Activated T-cell treated with anti-CD3 and anti-CD28 coated beads for 1 hour (primary cell): ENCODE data around the gene DHDH.

ENCODE experiments used
- DNase-seq: peaks from one replicate; pipeline ENCODE4 v3.0.0-alpha.2; 2020; ENCODE audit warnings: low read depth

The DHDH gene

DNA sequence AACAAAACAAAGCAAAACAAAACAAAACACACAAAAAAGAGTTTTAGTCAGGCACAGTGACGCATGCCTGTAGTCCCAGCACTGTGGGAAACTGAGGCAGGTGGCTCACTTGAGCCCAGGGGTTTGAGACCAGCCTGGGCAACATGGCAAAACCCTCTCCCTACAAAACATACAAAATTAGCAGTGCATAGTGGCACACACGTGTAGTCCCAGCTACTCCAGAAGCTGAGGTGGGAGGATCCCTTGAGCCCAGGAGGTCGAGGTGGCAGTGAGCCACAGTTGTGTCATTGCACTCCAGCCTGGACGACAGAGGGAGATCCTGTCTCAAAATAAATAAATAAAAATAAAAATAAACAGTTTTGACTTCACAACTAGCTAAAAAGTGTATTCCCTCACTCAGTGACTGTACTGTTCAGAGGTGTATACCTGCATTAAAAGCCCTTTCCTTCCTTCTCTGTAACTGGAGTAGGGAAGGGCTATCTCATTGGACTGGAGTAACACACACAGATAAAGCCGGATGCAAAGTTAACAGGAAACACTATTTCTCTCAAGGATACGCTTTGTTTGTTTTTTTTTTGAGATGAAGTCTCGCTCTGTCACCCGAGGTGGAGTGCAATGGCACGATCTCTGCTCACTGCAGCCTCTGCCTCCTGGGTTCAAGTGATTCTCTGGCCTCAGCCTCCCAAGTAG is 17.5 kb downstream of the DHDH start:
- no peak for DNase-seq

- no peak for DNase-seq
These were observed 19.6 kb downstream of the DHDH start for GRCh38 chr19:48953141-48953540.

- DNase-seq: no peak
These were observed 20.6 kb downstream of the DHDH start for GRCh38 chr19:48953990-48954594.

DNA sequence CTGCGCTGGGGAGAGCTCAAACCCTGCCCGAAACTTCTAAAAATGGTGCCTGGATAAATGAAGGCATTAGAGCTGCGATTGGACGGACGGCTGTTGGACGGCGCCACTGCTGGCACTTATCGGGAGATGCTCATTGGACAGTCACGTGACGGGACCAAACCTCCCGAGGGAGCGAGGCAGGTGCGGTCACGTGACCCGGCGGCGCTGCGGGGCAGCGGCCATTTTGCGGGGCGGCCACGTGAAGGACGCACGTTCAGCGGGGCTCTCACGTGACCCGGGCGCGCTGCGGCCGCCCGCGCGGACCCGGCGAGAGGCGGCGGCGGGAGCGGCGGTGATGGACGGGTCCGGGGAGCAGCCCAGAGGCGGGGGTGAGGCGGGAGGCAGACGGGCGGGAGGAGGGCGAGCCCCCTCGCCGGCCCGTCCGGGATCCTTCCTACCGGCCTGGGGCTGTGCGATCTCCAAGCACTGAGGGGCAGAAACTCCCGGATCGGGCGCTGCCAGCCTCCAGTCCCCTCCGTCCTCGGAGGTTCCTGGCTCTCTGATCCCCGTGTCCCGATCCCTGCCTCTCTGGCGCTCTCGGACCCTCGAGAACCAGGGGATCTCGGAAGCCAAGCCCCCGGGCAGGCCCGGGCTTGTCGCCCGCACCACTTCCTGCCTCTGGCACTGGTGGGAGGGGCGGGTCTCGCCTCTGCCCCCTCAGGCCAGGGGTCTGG is 21.3 kb downstream of the DHDH start, which contains the start of gene BAX:
TSS of gene BAX (plus strand) at position 281 of the 713 bp plus-strand sequence. CDS start at position 335, 54 bp downstream.
- DNase-seq: peak; percentile 76

GRCh38 chr19:48955308-48955958 is 21.9 kb downstream of the DHDH start:
- no peak for DNase-seq

GRCh38 chr19:48958006-48958405 is 24.5 kb downstream of the DHDH start:
- DNase-seq: no peak

GRCh38 chr19:48959341-48960239 is 26.1 kb downstream of the DHDH start:
- no peak for DNase-seq

- no peak for DNase-seq
These were observed 27.7 kb downstream of the DHDH start for GRCh38 chr19:48961051-48961649.

DNA sequence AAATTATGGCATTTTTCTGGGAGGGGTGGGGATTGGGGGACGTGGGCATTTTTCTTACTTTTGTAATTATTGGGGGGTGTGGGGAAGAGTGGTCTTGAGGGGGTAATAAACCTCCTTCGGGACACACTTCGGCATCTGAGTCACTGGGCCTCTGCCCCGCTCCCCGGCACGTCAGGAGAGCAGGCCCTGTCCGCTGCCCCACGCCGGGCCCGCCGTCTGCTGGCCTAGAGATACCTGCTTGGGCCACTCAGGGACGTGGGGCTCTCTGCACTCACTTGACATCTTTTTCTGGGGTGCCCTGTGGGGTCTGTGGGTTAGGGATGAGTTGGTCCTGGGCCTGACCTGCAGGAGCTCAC is 28.2 kb downstream of the DHDH start:
- DNase-seq: no peak

- DNase-seq: no peak
These were observed 28.7 kb downstream of the DHDH start for GRCh38 chr19:48962029-48962848.

DNA sequence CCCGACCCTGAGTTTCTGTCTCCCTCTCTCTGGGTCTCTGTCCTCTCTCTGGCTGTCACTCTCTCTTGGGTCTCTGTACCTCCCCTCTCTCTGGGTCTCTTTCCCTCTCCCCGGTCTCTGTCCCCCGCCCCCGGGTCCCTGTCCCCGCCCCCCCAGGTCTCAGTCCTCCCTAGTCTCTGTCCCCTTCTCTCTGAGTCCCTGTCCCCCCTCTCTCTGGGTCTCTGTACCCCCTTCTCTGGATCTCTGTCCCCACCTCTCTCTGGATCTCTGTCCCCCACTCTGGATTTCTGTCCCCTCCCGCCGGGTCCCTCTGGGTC is 29.3 kb downstream of the DHDH start:
- DNase-seq: no peak

DNA sequence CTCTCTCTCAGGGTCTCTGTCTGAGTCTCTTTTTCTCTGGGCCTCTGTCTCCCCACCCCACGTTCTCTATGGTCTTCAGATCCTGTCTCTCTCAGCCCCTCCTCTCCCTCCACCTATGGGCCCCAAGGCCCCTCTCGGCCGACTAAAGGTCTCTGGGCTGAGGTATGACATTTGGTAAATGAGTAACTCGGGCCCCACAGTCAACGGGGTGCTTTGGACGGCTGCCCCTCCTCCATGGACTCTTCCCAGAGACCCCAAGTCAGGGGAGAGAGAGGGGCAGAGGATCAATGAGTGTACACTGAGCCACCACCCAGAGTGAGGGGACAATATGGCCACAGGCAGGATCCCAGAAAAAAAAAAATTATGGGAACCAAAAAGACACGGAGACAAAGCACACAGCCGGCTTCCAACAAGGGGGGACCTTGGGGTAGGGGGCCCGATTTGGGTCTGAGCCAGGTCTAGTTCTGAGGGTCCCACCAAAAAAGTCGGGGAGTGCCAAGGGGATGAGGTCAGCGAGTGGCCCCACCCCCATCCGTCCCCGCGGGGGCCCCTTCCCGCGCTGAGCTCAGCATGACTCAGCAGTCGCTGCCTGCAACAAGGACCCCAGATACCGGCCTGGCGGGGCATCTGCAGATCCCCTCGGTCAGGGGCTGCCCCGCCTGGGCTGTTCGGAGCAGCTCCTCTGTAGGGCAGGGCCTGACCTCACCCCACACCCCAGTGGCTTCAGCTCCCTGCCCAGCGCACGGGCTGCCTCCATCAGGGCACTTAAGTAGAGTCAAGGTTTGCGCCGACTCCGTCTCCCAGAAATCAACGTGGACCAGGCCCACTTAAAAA is 30.1 kb downstream of the DHDH start:
- peak; percentile 37 for DNase-seq

DNA sequence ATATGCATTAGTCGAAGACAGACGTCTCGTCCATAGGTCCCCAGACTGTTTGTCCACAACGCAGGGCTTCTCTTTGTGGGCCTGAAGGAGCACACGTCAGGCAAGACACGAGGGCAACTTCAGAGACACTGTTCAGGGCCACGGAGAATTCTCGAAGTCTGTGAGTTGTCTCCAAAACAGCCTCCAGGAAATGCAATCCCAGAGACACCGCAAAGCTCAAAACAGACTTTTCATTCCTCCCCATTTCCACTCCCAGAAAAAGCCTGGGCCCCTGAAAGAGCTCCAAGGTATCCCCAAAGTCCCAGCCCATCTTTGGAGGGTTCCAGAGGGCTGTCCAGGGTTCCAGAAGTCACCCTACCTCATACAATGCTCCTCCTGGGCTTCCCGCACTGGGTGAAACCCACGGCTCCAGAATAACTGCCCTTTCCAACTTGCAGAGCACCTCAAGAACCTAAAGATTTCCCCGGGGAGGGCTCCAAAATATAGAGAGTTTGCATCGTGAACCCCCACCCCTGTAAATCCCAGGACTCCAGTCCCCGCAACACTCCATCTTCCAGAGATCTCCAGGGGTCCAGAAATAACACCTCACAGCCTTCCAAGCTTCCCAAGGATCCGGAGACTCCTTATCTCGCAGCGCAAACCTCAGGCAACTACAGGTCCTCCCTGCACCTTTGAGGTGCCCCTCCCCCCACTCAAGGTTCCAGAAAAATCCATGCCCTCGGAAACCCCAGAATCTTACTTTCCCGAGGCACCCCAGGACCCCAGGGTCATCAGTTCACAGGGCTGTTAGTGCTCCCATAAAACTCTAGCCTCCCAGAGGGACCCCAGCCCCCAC is 30.9 kb downstream of the DHDH start:
- no peak for DNase-seq

DNA sequence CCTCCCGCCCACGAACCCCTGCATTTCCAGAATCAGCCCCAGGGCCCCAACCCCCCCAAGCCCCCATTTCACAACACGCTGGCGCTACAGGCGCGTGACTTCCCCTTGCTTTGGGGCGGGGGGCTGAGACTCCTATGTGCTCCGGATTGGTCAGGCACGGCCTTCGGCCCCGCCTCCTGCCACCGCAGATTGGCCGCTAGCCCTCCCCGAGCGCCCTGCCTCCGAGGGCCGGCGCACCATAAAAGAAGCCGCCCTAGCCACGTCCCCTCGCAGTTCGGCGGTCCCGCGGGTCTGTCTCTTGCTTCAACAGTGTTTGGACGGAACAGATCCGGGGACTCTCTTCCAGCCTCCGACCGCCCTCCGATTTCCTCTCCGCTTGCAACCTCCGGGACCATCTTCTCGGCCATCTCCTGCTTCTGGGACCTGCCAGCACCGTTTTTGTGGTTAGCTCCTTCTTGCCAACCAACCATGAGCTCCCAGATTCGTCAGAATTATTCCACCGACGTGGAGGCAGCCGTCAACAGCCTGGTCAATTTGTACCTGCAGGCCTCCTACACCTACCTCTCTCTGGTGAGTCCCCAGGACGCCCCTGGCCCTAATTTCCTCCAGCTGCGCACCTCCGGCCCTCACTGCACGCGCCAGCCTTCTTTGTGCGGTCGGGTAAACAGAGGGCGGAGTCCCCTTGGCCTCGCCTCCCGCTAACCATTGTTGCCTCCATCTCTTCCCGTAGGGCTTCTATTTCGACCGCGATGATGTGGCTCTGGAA is 31.7 kb downstream of the DHDH start, which contains the start of gene FTL:
TSS of gene FTL (plus strand) at position 270 of the 766 bp plus-strand sequence. CDS start at position 469, 199 bp downstream.
- peak; percentile 79 for DNase-seq

DNA sequence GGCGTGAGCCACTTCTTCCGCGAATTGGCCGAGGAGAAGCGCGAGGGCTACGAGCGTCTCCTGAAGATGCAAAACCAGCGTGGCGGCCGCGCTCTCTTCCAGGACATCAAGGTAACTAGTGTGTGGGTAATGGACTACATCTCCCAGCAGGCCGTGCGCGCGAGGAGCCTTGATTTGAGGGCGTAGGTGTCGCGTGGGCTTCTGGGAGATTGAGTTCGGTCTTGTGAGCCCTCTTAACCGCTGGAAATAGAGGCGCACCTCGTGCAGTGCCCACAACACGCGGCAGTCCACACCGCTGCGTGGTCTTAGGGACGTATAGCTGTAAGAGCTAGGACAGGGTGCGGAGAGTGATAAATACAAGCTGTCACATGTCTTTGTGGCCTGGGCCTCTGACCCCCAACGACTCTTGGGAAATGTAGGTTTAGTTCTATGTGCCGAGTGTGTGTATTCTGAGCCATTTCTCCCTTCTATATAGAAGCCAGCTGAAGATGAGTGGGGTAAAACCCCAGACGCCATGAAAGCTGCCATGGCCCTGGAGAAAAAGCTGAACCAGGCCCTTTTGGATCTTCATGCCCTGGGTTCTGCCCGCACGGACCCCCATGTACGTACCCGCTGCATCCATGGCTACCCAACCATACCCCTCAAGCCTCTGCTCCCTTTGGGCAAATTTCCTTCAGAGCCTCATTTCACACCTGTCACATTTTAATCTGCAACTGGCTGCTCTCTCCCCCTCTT is 32.5 kb downstream of the DHDH start:
- peak; percentile 84 for DNase-seq

DNA sequence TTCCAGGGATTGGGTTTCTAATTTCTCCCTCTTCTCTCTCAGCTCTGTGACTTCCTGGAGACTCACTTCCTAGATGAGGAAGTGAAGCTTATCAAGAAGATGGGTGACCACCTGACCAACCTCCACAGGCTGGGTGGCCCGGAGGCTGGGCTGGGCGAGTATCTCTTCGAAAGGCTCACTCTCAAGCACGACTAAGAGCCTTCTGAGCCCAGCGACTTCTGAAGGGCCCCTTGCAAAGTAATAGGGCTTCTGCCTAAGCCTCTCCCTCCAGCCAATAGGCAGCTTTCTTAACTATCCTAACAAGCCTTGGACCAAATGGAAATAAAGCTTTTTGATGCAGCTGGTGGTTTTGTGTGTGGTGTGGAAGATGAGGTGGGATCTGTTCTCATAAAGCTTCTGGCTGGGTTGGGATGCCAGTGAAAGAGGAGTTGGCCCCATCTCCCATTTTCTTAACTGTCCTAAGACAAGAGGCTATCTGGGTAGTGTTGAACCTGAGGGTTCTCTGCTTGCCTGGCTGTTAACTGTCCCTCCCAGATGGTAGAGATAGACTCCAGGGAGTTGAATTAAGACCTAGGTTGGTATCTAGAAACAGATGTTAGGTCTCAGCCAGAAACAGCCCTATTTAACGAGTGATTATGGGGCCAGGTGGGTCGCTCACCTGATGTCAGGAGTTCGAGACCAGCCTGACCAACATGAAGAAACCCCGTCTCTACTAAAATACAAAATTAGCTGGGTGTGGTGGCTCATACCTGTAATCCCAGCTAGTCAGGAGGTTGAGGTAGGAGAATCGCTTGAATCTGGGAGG is 33.2 kb downstream of the DHDH start:
- DNase-seq: no peak
